ENCODE results near the gene NFIA.

The NFIA gene

GRCh38 chr1:61300899-61301298, 218.5 kb downstream of the NFIA start:
- no peak for TF ChIP-seq CTCF (IDR thresholded peaks at IDR 0.05; ENCODE audit: extremely low read depth, missing control alignments)
- no peak for DNase-seq (ENCODE audit: low spot score)

- DNase-seq (ENCODE audit: low spot score), result no peak
- no peak for TF ChIP-seq CTCF (IDR thresholded peaks at IDR 0.05; ENCODE audit: extremely low read depth, missing control alignments)
Measured at GRCh38 chr1:61301824-61302657, 219.7 kb downstream of the NFIA start.

- no peak for DNase-seq (ENCODE audit: low spot score)
- no peak for TF ChIP-seq CTCF (IDR thresholded peaks at IDR 0.05; ENCODE audit: extremely low read depth, missing control alignments)
Measured at GRCh38 chr1:61307422-61308142, 225.2 kb downstream of the NFIA start.

- DNase-seq (ENCODE audit: low spot score), result no peak
- no peak for TF ChIP-seq CTCF (IDR thresholded peaks at IDR 0.05; ENCODE audit: extremely low read depth, missing control alignments)
Measured at GRCh38 chr1:61310057-61310456, 227.7 kb downstream of the NFIA start.

GRCh38 chr1:61310538-61310937, 228.2 kb downstream of the NFIA start:
- DNase-seq (ENCODE audit: low spot score), result no peak
- TF ChIP-seq CTCF (IDR thresholded peaks at IDR 0.05; ENCODE audit: extremely low read depth, missing control alignments), result no peak

- DNase-seq (ENCODE audit: low spot score), result no peak
- TF ChIP-seq CTCF (IDR thresholded peaks at IDR 0.05; ENCODE audit: extremely low read depth, missing control alignments), result no peak
Measured at GRCh38 chr1:61313906-61314422, 231.6 kb downstream of the NFIA start.

- DNase-seq (ENCODE audit: low spot score), result no peak
- no peak for TF ChIP-seq CTCF (IDR thresholded peaks at IDR 0.05; ENCODE audit: extremely low read depth, missing control alignments)
Measured at GRCh38 chr1:61315011-61315410, 232.7 kb downstream of the NFIA start.
